Endometrial microvascular endothelial cells (primary cell): ENCODE measurements around the gene LYRM4. TPM values are rescaled to one million over a fixed set of nuclear protein-coding genes. Genes with fewer than 3 reads are reported as not detected.
"Not testable (repeated sequence)": the region's sequence is repeated elsewhere in the genome, so short reads cannot be mapped to it uniquely, and the experiment has no call there.

Source experiments
- in situ Hi-C: cut with HindIII; loops from 2 replicates; pipeline ENCODE4 v1.10.0; 2017; ENCODE audit warnings: low sequenced_read_pairs, low pct_unique_long_range_greater_than_20kb; ENCODE audit errors: inconsistent ontology term
- total RNA-seq: library from RNA; depleted of rRNA; stranded (reverse); fragments of >200 nt; gene quantifications from one replicate; pipeline ENCODE4 v1.2.3, GENCODE V29; 2015; ENCODE audit errors: inconsistent ontology term

LYRM4 gene
- total RNA-seq, 1 donor from 2014 or later = 38.8 TPM

DNA sequence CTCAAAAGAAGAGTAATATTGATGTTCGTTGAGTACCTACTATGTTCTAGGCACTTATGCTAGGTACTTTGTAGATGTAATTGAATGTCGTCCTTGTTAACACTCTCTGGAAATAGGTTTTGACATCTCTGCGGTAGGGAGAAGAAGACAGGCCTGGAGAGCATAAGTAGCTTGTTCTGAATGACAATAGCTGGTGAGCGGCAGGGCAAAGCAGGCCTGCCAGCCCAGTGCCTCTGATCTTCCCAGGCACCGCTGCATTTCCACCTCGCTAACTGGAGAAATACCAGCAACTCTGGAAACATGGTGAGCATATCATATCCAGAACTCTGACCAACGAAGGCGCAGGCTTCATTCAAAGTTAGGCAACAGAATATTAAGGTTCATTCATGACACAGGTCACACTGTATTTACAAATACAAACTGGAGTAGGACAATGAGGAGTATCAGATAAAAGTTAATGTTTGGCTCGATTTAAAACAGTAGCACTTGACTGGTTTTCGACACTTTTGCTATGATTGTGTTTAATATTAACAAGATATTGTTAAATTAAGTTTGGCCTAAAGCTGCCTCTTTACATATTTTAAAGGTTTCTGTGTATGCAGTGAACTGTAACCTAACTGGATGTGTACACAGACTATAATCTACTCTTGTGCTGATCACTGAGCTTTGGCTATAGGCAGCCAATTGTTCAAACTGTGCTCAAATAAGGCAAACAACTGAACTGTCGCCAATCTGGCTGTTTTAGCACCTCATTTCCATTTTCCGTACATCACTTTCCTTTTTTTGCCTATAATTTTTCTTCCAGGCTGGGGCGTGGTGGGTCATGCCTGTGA is 121.5 kb downstream of the LYRM4 start:
- in situ Hi-C loops = loop anchor here (25.0 kb wide), 1 partner anchor 248 kb away; no protein-coding TSS in a partner anchor

GRCh38 chr6:5136851-5137250 is 123.9 kb downstream of the LYRM4 start:
- in situ Hi-C loops = loop anchor here (25.0 kb wide), 1 partner anchor 250 kb away; no protein-coding TSS in a partner anchor

DNA sequence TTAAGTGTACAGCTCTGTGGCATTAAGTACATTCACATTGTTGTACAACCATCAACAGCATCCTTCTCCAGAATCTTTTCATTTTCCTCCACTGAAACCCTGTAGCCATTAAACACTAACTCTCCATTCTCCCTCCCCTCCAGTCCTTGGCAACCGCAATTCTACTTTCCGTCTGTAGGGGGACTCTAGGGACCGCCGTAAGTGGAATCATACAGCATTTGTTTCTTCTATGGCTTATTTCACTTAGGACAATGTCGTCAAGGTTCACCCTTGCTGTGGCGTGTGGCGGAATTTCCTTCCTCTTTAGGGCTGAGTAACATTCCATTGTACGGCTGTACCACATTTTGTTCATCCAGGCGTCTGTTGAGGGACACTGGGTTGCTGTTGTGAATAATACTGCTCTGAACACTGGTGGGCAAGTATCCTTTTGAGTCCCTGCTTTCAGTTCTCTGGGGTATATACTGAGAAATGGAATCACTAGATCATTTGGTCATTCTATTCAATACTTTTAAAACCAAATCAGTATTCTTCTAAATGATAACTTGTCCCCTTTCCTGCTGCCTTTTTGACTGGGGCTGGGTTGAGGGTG is 124.9 kb downstream of the LYRM4 start:
- in situ Hi-C loops = loop anchor here (25.0 kb wide), 1 partner anchor 251 kb away; no protein-coding TSS in a partner anchor

DNA sequence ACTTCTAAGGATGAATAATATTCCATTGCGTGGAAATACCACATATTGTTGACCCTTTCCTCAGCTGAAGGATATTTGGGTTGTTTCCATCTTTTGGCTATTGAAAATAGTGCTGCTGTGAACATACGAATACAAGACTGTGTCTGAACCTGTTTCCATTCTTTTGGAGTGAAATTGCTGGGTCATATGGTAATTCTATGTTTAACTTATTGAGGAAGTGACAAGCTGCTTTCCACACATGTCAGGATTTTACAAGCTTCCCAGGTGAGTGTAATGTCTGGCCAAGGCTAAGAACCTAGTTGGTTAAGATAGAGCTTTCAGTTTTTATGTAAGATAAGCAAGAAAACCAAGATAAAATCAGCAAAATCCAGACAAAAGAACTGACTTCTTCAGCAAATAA is 126.8 kb downstream of the LYRM4 start:
- in situ Hi-C loops = loop anchor here (25.0 kb wide), 1 partner anchor 253 kb away; no protein-coding TSS in a partner anchor

DNA sequence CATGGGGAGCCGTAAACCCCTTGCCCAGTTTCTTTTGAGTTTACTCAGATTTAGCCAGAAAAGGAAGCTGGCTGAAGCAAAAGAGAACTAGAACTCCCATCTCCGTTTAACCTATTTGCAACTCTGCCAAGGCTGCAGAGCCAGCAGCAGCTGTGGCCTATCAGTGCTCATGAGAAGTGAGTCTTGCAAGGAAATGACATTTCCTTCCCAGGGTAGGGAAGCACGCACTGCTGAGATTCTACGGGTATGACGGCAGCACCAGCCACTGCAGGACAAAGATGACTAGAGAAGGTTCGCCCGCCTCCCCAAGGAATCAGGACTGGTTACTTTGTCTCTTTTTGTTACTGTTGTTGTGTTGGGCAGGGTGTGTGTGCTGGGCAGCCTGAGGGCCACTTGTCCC is 128.0 kb downstream of the LYRM4 start:
- in situ Hi-C loops = loop anchor here (25.0 kb wide), 1 partner anchor 255 kb away; no protein-coding TSS in a partner anchor

DNA sequence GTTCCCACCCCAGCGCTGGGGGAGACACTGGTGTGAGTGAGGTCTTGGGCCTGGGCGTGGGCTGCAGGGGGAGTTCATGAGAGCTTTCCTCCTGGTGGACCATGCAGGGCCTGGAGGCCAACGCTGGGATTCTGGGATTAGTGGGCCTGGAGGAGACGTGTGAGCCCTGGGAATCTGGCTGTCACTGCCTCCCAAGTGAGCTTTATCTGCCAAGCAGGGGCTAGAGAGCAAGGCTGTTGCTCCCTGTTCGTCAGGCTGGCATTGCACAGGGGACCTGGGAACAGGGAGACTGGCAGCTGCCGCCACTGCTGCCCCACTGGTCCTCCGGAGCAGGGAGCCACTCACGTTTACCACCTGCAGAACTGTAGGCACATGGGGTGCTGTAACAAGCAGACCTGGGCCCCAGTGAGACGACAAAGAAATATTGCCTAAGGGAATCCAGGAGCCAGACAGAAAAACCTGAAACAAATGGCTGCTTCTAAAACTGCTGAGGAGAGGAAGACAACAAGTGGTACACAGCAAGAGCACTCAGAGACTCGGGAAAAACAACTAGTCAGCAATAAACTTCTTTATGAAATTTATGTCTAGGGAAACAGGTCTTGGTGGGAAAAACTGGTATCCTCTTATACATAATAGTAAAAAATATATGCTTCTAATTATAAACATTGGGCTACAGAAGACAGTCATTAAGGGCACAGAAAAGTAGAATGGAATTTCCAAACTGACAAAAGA is 130.4 kb downstream of the LYRM4 start:
- in situ Hi-C loops = loop anchor here (25.0 kb wide), 1 partner anchor 257 kb away; no protein-coding TSS in a partner anchor

DNA sequence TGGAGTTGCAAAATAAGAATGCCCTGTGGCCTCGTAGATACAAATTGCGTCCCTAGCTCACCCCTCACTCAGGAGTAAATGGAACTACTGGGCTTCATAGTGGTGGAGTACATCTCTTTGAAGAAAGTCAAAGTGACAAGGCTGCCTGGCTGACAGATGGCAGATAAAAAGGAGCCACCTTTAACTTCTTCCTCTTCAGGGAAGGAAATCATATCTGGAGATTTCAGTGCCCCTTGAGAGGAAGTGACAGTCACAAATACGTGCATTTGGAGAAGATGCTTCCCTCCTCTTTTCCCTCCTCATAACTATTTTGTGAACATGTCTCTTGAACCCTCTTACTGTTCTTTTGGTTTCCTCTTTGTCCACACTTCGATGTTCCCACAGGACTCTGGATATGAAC is 132.4 kb downstream of the LYRM4 start:
- in situ Hi-C loops = loop anchor here (25.0 kb wide), 1 partner anchor 259 kb away; no protein-coding TSS in a partner anchor

DNA sequence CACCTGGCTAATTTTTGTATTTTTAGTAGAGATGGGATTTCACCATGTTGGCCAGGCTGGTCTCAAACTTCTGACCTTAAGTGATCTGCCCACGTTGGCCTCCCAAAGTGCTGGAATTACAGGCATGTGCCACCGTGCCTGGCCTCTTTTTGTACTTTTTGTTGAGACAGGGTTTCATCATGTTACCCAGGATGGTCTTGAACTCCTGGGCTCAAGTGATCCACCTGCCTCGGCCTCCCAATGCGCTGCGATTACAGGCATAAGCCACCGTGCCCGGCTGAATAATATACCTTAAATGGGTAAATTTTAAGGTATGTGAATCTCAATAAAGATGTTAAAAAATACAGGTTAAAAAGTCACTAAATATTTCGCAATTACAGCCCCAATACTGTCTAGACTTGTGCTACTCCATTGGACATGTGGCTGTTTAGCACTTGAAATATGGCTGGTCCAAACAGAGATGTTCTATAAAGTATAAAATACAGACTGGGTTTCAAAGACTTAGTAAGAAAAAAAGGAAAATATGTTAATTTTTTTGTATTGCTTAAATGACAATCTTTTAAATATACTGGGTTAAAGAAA is 133.6 kb downstream of the LYRM4 start:
- in situ Hi-C loops = loop anchor here (25.0 kb wide), 1 partner anchor 260 kb away; no protein-coding TSS in a partner anchor

DNA sequence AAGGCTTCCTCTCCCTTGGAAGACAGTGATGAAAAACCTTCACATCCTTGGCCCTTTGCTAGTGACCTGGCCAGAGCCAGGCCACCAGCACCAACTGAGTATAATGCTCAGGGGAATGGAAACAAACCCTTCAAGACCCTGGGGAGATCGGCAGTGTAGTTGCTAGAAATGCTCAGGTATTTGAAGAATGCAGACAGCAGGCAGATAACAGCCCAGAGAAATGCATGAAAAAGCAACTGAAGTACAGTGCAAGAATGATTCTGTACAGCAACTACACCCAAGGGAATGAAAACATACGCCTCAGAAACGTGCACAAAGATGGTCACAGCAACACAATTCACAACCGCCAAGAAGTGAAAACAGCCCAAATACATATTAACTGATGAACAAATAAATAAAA is 134.5 kb downstream of the LYRM4 start:
- in situ Hi-C loops = loop anchor here (25.0 kb wide), 1 partner anchor 261 kb away; no protein-coding TSS in a partner anchor

- in situ Hi-C loops = loop anchor here (25.0 kb wide), 1 partner anchor 262 kb away; no protein-coding TSS in a partner anchor
These were observed 135.4 kb downstream of the LYRM4 start for GRCh38 chr6:5125152-5126006.

GRCh38 chr6:5124526-5124925 is 136.2 kb downstream of the LYRM4 start:
- in situ Hi-C loops = no loop called here

DNA sequence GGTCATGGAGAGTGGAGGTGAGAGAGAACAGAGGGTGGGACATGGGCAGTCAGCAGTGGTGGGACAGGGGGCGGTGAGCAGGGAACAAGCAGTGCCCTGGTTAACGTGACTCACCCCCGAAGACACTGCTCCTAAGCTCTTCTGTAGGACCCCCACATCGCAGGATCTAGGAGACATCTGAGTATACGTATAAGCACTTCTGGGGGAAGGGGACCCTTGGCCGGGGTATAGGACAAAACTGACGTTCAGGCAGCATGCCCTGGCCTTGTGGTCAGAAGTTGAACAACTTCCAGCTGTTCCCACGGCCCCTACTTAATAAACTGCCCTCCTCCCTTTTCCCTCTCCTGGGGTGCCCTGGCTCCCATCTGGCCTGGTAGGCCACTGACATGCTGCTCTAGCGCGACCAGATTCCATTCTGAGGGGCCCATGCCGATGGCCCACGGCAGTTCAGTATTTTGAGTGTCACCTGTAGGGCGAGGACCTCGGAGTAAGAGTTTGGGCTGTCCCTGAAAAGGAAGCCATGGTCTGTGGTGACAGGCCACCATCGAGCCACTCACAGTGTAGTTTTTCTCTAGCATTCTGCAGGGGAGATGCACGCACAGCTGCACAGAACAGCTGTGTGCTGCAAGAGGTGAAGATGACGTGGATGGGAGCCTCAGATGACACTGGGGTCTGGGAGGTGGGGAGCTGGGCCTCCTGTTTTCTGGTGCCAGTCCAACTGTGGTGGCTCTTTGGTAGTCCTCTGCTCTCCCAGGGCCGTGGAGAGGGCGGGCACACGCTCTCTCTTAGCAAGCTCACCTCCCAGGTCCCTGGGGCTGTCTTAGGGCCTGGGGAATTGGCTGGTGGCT is 137.2 kb downstream of the LYRM4 start:
- in situ Hi-C loops = no loop called here

- in situ Hi-C loops = no loop called here
These were observed 138.1 kb downstream of the LYRM4 start for GRCh38 chr6:5122504-5123112.

DNA sequence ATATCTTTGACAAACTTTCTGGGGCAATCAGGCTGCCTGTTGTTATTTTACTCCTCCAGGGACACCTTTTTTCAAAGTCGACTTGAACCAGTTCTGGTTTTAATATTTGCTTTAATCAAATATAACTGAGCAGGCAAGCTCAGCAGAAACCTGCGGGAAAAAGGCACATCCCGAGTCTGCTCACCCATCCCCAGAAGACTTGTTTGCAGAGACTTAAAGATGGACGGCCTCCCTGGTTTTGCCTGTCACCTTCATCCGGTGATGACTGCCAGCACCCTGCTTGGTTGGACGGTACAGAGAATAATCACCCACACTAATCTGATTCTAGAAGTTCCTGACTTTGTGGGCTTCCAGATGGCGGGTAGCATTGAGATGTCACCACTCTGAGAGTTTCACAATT is 138.8 kb downstream of the LYRM4 start:
- in situ Hi-C loops = no loop called here

DNA sequence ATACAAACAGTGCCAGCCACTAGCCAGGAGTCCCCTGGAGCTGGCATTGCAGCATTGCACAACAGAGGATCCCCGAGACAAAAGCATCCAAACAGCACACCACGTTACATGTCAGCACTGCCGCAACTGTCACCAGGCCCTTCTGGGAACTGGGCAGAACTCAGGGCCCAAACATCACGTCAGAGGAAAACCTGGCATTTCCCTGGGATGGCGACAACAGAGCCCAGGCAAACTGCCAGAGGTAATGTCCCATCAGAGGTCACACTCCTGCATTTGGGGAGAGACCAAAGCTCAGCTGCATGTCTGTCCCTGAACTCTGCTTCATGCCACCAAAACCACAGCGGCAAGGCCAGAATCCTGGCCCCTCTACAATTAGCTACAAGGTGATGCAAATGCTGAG is 139.3 kb downstream of the LYRM4 start:
- in situ Hi-C loops = no loop called here

GRCh38 chr6:5120543-5120942 is 140.2 kb downstream of the LYRM4 start:
- in situ Hi-C loops = not testable (repeated sequence)

DNA sequence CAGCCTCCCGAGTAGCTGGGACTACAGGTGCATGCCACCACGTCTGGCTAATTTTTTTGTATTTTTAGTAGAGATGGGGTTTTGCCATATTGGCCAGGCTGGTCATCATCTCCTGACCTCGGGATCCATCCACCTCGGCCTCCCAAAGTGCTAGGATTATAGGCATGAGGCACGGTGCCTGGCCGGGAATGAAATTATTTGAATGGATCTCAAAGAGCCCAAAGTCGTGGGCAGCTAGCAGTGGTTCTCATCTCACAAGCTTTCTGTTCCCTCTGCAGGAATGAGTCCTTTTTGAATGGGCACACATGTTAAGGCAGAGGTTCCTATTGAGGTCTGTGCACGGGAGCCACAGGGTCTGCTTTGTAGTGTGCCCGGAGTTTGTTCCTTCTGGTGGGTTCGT is 140.7 kb downstream of the LYRM4 start:
- in situ Hi-C loops = no loop called here
